HG02588 (cell line): ENCODE measurements around the gene GAL3ST3.

Experiments
- ATAC-seq: cut with Tn5 transposase; IDR thresholded peaks from one replicate; pipeline ENCODE4 v1.9.1; 2021; ENCODE audit warnings: mild to moderate bottlenecking, moderate library complexity; ENCODE audit not compliant: unreplicated experiment

Gene GAL3ST3

DNA sequence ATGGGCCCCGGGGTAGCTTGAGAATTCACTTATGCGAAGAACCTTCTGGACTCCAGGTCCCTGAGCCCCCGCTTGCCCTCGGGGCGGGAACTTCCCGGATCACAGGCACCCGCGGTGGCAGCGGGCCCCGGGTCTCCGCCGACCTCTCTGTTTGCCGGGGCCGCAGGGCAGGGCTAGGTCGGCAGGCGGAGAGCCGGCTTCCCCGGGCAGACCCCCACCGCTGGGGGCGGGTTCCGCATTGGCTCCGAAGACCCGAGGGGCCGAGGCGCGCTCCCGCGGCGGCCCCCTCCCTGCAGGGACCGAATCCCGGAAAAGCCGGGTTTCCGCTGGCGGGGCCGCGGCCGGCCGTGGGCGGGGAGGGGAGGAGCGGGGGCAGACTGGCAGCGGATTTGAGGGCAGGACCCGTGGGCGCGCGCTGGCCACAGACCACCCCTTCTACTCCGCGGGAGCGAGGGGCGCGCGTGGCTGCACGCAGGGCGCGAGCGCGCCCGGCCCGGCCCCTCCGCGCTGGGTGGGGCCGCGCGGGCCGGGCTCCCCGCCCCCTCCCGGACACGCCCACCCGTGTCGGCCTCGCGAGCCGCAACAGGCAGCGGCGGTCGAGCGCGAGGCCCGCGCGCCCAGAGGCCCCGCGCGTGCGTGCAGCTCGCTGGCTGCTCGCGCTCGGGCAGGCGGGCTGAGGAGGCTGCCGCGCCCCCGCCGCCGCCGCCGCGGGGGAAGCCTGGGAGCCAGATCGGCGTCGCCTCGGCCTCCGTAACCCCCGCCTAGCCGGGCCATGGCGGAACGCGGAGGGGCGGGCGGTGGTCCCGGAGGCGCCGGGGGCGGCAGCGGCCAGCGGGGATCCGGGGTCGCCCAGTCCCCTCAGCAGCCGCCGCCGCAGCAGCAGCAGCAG is 21.0 kb upstream of the GAL3ST3 start, which contains the start of gene PACS1:
Gene PACS1, plus strand, starts transcription at position 558 of the 889 bp plus-strand sequence. Its CDS starts 215 bp downstream, at position 773.
- peak; percentile 54 for ATAC-seq

DNA sequence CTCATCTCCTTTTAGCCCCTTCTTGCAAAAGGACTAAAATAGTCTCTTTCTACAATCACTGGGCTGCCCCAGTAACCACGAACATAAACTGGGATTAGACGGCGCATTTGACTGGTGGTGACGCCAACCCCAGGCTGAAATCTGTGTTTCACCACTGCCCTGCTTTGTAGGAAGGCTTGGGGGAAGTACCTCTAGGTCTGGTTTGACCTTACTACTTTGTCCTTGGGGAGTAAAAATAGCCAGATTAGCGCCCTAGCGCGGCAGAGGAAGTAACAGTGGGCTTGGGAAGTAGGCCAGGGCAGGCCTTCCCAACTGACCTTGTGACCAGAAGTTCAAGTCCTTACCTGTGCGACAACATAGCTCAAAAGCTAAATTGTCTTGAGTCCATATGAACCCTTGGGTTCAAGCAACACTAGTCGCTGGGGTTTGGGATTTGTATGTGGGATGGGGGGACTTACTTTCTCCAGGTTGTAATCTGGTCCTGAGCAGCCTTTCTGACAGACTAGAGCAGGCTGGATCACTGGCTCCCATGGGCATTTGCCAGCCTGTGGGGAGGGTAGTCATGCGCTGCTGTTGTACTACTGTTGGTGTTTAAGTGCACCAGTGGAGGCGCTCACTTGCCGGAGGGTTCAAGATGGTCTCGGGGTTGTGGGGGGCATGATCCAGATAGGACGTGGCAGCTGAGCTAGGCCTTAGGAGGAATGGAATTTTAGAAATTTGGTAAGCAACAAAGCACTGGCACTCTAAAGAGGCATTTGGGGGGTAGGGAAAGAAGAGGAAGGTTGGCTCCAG is 20.2 kb upstream of the GAL3ST3 start:
- ATAC-seq, result peak; percentile 2

DNA sequence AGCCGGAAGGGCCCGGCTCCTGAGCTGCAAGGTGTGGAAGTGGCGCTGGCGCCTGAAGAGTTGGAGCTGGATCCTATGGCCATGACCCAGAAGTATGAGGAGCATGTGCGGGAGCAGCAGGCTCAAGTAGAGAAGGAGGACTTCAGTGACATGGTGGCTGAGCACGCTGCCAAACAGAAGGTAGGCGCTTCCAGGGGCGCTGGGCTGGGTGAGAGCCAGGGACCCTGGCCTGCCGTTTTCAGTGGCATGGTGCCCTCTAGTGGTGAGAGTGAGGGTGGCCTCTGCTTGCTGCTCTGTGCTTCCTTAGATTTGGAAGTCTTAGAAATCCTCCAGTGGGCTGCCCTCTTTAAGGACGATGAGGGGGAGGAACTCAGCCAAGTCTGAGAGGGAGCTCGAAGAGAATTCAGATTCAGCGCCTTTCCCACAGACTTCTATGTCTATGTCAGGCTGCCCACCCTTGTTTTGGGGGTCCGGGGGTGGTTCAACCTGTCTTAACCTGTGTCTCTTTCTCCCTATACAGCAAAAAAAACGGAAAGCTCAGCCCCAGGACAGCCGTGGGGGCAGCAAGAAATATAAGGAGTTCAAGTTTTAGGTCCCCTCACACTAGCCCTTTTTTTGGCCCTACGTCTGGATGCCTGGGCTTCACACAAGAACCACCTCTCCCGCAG is 19.3 kb upstream of the GAL3ST3 start:
- ATAC-seq, result no peak

DNA sequence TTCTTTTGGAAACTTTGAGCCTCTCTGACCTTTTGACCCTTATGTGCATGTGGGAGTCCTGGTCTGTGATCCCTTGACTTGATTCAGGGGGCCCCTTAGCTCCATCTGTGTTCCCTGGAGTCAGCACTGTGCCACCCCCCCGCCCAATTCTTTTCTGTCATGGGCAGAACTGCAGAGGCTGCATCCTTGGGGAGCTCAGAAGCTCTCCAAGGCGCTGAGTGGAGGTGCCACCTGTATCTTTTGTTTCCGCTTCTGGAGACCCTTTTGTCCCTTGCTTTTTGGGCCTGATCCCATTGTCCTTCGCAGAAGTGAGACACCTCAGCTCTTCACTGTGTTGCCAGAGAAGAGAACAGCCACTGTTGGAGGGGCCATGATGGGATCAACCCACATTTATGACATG is 18.7 kb upstream of the GAL3ST3 start:
- no peak for ATAC-seq

DNA sequence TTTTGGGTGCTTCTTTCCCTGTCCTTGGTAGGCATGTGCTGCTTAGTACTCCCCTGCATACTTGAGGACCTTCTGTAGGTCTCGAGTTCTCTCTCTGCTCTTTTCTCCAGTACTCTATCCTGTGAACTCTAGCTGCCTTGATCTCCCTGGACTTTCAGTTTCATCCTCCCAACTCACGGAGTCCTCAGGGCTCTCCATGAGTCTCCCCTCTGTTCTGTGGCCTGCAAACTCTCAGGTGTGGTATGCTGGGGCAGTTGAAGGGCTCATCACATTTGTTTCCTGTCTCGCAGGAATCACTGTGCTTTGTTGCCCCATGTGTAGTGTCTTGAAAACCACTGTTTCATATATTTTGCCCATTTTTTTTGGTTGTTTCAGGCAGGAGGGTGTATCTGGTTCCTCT is 17.8 kb upstream of the GAL3ST3 start:
- no peak for ATAC-seq

DNA sequence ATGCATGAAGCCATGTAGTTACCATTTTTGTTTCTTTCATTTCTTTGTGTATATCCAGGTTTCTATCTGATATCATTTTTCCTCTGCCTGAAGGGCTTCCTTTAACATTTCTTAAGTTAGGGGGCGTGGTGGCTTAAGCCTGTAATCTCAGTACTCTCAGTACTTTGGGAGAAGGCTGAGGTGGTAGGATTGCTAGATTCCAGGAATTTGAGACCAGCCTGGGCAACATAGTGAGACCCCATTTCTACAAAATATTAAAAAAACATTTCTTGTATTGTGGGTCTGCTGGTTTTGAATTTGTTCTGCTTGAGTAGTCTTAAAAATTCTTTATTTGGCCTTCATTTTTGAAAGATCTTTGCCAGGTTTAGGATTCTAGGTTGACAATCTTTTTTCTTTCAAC is 15.6 kb upstream of the GAL3ST3 start:
- ATAC-seq, result no peak

DNA sequence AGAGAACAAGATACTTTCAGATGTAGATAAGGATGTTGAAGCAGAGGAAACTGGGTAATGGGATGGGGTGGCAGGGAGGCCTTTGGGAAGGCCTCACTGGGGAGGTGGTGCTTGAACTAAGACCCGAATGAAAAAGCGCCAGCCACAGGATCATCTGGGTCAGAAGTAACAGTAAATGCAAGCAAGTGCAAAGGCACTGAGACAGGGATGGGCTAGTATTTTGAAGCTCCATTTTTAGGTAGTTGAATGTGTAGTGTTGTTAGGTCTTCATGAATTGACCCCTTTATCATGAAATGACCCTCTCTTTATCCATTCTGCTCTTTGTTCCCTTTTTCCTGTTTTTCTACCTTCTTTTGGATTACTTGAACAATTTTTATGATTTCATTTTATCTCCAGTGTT is 14.9 kb upstream of the GAL3ST3 start:
- ATAC-seq, result no peak

DNA sequence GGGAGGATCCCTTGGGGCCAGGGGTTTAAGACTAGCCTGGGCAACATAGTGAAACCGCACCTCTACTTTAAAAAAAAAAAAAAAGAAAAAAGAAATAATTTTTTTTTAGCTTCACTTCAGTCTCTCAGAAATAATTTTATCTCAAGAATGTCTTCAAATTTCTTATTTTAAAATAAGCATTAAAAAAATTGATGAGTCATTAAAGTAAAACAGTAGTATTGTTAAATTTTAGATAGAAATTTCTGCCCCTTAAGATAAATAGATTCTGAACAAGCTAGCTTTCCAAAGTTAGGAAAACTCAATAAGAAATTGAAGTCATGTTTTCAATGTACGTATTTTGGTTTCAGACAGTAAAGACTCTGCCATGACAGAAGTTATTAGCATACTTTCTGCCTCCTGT is 13.4 kb upstream of the GAL3ST3 start:
- ATAC-seq, result no peak

DNA sequence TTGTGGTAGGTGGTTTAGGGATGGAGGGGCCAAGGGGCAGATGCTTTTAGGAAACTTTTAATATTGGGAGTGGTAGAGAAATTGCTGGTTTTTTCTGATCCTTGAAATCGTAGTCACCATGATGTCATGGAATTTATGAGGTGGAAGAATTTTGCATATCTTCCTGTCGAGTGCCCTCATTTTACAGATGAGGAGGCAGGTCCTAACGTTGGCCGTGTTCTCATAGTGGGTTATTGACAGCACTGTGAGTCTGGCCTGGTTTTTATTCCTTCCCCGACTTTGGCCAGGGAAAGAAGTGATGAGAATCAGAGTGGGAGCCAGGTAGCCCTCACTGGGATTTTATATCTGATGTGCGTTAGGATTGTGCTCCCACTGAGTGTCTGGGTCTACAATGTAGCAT is 12.3 kb upstream of the GAL3ST3 start:
- ATAC-seq, result no peak

DNA sequence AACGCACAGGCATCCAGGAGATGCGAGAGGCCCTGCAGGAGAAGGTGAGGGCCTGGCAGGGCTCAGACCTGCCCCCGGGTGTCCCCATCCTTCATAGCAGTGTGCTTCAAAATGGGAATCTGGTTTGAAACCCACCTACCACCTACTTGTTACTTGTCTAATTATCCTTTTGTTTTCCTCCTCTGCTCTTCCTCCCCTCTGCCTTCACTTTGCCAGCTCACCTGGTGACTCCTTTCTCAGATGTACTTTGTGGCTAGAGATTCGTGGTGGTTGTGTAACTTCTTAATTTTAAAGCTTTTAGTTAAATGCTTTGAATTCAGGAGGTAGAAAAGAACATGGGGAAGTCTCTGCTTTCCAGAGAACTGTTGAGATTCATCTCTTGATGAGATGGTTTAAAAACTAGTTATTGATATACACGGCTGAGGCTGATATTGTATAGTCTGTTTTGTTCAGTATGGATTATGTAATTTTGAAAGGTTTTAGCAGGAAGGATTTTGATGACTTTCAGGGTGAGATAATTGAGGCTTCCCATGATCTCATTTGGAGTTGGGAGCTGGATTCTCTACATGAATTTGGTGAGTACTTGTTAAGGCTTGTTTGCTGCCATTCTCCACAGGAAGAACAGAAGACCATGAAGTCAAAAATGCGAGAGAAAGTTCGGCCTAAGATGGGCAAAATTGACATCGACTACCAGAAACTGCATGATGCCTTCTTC is 11.2 kb upstream of the GAL3ST3 start:
- ATAC-seq, result no peak

DNA sequence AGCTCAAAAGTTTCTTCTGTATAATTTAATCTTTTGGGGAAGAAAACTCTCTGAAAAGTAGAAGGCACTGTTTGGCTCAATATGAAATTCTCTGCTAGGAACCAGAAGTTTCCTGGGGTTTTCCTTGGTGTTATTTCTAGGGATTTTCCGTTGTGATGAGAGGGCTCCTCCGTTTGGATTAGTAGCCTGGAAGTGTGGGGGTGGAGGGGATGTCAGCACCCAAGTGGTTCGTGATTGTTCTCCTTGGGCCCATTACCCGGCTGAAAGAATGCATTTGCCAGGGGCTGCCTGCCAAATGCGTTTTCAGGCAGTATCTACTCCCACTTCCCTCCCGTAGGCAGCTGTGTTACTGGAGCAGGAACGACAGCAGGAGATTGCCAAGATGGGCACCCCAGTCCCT is 7.5 kb upstream of the GAL3ST3 start:
- no peak for ATAC-seq

DNA sequence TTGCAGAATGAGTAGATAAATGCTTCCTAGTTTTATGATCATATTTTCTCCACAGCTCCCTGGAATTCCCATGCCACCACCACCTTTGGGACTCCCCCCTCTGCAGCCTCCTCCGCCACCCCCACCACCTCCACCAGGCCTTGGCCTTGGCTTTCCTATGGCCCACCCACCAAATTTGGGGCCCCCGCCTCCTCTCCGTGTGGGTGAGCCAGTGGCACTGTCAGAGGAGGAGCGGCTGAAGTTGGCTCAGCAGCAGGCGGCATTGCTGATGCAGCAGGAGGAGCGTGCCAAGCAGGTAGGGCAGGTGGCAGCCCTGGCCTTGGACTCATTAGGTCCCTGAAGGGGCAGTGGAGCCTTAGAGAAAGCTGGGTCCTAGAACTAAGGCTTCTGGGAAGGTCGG is 6.1 kb upstream of the GAL3ST3 start:
- ATAC-seq, result no peak

DNA sequence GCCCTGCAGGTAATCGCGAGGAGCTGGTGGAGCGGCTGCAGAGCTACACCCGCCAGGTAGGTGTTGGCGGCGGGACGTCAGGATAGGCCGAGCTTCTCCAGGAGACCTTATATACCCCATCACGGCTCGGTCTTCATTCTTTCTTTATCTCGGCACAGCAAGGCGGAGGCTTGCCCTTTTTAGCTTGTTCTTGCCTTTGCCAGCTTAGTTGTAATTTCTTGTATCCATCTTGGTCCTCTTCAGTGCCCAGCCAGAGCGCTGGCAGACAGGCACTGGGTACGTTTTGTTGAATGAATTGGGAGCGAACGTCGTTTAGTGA is 3.7 kb upstream of the GAL3ST3 start:
- ATAC-seq, result no peak

DNA sequence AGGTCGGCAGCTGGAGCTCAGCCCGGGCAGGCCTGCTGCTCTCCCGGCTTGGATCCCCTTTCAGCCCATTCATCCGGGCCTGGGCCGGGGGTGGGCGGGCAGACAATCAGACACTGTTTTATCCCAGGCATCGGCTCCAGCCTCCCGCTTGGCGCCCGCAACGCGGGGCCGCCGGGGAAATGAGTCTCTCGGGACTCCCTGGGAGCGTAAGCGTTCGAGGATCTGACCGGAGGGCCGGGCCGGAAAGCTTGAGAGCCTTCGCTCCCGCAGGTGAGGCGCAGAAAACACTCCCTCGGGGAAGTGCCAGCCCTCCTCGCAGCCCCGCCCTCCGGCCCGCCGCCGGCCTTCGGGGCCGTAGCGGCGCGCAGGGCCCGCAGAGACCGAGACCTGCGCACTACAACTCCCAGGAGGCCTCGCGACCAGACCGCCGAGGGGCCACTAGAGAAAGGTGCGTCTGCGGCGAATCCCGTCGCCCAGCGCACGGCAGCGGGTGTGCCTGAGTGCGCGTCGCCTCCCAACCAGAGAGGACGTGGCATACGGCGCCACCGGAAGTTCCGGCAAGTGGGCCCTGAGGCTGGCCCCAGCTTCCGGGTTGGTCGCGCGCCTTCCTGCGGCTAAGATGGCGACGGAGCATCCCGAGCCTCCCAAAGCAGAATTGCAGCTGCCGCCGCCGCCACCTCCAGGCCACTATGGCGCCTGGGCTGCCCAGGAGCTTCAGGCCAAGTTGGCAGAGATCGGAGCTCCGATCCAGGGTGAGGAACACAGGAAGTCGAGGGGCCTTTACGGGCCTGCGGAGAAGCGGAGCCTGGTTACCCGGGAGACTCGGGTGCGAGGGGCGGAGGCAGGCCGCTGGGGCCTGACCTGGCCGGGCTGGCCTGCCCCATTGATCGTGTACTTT is 3.1 kb upstream of the GAL3ST3 start, which contains the start of gene SF3B2:
Gene SF3B2, plus strand, starts transcription at position 599 of the 898 bp plus-strand sequence. Its CDS starts 21 bp downstream, at position 620.
- peak; percentile 92 for ATAC-seq

DNA sequence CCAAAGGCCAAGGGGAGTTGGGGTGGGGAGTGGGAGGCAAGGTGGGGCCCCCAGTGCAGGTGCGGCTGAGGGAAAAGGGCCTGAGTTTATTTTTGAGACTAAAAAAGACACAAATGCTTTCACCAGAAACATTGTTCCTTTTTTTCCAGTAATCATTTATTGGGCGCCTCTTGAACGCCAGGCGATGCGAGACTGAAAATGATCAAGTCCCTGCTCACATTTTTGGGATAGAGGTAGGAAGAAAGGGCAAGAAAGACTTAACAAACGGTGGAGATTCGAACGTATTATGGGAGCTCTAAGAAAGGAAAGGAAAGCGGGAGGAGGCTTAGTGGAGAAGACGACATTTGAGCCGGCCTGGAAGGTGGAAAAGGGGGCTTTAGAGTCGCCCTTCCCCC is 2.4 kb upstream of the GAL3ST3 start:
- no peak for ATAC-seq

DNA sequence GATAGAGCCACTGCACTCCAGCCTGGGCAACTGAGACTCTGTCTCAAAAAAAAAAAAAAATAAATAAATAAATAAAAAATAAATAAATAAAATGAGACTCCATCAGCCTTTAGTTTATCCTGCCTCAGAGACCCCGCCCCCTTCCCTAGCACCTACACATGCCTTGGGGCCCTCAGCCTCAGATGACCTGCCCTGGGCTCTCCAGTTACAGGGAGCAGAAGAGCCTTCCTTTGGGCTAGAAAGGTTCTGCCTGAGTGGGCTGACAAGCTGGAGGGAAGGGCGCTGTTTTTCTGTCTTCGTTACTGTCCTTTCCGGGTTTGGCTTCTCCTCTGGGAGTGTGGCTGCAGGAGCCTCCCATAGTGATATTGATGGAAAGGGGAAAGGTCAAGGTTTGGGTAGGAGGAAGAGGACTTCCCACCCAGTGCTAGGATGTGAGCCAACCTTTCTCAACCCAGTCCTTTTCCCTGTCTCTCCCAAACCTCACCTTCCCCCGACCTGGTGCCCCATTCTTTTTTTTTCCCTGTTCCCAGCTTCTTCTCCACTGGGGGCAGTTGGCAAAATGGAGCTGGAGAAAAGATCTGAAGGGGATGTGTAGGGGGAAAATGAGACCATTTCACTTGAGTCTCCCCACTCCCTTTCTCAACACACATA is 1.7 kb upstream of the GAL3ST3 start:
- no peak for ATAC-seq

DNA sequence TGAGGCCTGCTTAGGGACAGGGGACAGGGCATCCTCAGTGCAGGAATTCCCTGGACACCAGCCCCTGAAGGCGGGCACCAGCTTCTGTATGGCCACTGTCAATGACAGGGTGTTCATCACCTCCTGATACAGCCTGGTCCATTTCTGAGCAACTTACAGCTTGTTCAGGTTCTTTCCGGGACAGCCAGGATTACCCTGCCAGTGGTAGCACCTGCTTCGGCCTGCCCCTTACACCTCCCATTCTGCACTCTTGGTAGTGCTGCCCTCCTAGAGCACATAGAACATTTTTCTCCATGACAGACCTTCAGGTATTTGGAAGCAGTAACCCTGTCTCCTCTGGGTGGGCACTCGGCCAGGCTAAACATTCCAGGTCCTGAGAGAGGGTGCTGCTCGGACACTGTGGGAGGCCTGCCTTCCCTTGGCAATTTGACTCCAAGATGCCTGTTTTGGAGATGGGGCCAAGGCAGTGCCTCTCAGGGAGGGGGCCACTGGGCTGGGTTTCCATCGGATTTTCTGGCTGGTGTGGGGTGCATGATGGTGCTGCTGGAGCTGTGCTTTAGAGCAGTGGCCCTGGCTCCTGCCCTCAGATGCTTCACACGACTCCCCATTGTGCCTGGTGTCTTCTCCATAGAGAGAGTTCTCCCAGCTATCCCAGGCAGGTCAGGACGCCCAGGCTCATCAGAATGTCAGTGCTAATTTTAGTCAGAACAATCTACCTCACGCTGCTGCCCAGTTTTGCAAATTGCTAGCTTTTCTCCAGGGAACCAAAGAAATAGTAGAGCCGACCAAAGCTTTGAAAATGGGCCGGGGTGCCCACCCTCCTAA is 1.2 kb downstream of the GAL3ST3 start:
- ATAC-seq, result no peak

DNA sequence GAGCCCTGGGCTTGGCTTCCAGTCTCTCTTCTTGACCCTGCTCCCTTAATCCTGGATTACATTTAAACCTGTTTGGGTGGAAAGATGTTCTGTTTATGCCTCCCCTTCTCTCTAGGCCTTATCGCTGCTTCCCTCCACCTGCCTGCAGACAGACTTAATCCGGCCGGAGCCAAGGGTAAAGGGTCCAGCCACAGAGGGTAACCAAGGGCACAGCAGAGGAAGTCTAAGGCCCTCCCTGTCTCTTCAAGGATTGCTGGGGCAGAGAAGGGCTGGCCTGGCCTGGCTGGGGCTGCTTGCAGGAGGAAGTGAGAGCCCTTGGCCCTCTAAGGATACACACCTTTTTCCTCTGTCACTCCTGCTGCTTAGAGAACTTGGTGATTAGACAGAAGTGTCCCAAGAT is 2.1 kb downstream of the GAL3ST3 start:
- no peak for ATAC-seq
